Measurements from ENCODE around the gene SCD5.

Gene SCD5

DNA sequence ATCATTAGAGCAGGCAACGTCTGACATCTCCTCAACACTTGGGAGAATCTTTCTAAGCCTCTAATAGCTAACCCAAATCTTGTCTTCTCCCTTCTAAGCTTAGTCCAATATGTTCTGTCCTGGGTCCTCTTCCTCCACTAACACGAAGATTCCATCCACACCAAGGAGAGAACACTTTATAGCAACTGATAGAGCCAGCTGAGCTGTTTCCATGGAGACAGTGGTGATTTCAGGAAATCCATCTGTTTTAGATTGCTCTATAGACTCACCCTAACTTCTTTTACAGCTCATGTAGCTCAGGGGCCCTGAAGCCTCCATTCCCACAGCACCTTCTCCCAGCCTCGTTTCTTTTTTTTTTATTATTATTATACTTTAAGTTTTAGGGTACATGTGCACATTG, 37.4 kb downstream of the SCD5 start:
- H3K27ac ChIP-seq, result no peak overlapping the region
- TF ChIP-seq ZFX (IDR thresholded peaks at IDR 0.05; ENCODE audit: borderline replicate concordance) (no peak), CTCF (IDR thresholded peaks at IDR 0.05) (no peak)

- H3K27ac ChIP-seq, result no peak overlapping the region
- TF ChIP-seq CTCF (IDR thresholded peaks at IDR 0.05), result no peak
- TF ChIP-seq ZFX (IDR thresholded peaks at IDR 0.05; ENCODE audit: borderline replicate concordance), result no peak
Measured at GRCh38 chr4:82758701-82759685, 39.6 kb downstream of the SCD5 start.

- no peak overlapping the region for H3K27ac ChIP-seq
- no peak for TF ChIP-seq CTCF (IDR thresholded peaks at IDR 0.05)
- TF ChIP-seq ZFX (IDR thresholded peaks at IDR 0.05; ENCODE audit: borderline replicate concordance), result no peak
Measured at GRCh38 chr4:82756061-82756460, 42.5 kb downstream of the SCD5 start.

DNA sequence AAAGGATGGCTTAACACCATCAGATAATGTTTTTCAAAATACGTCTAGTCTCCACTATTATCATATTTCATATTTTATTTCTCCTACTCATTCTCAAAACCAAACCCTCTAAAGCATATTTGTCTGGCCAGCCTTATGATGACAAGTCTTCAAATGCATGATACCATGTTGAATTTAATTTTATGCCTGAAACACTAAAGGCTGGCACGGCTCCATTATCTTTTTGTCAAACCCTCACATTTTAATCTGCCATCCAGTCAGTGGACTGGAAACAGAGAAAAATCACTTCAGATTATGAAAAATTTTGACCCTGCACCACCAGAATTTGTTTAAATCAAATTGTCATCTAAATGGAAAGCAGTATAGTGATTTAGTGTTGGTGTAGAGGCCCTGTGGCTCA, 42.9 kb downstream of the SCD5 start:
- H3K27ac ChIP-seq, result no peak overlapping the region
- no peak for TF ChIP-seq CTCF (IDR thresholded peaks at IDR 0.05)
- no peak for TF ChIP-seq ZFX (IDR thresholded peaks at IDR 0.05; ENCODE audit: borderline replicate concordance)

DNA sequence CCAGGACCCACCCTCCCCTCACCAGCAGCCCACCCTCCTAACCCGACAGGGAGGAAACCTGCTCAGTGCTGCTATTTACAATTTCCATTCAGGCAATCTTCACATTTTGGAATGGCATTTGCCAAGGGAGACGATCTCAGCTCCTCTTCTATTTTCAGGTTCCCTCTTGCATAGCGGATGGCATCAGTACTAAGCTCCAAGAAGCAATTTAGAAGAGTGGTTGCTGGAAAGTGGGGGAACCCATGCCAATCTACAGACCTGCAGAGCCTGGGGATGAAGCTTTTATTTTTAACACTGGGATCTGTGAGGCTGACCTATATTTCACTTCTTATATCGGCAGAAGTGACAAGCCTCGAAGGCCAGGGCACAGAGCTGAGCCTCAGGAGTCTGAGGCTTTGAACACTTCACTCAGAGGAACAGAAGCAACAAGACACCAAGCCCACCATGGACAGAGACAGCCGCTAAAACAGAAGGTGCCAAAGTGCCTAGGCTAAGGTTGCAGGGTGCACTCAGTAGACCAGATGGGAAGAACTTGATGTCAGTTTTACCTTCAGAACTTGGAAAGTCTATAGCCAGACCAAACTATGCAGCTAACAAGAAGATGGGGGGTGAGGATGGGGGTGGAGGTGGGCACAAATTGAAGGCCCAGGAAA, 44.0 kb downstream of the SCD5 start:
- no peak for TF ChIP-seq CTCF (IDR thresholded peaks at IDR 0.05)
- TF ChIP-seq ZFX (IDR thresholded peaks at IDR 0.05; ENCODE audit: borderline replicate concordance), result no peak
- H3K27ac ChIP-seq, result no peak overlapping the region

GRCh38 chr4:82753725-82754410, 44.7 kb downstream of the SCD5 start:
- no peak for TF ChIP-seq CTCF (IDR thresholded peaks at IDR 0.05)
- H3K27ac ChIP-seq, result no peak overlapping the region

All from 22Rv1 (cell line).